Mesothelial cell of epicardium (in vitro differentiated cells): ENCODE results near the gene CPT1B. TPM values are rescaled to one million over a fixed set of nuclear protein-coding genes. Genes with fewer than 3 reads are reported as not detected.
"Not testable (repeated sequence)": the region's sequence is repeated elsewhere in the genome, so short reads cannot be mapped to it uniquely, and the experiment has no call there.

Experiments
- DNase-seq, 2 experiments: peaks; one replicate each; pipeline ENCODE4 v3.0.0; 2021; ENCODE audit warnings: low spot score in 2 of 2; ENCODE audit not compliant: unreplicated experiment in 2 of 2
- H3K27ac Mint-ChIP-seq: 2 replicates; pipeline ENCODE4 v1.8.0; 2021; ENCODE audit warnings: mixed read lengths
- H3K27me3 Mint-ChIP-seq: 2 replicates; pipeline ENCODE4 v1.8.0; 2021; ENCODE audit warnings: low read depth, mixed read lengths
- H3K36me3 Mint-ChIP-seq: 2 replicates; pipeline ENCODE4 v1.8.0; 2021; ENCODE audit warnings: mixed read lengths
- H3K4me1 Mint-ChIP-seq: 2 replicates; pipeline ENCODE4 v1.8.0; 2021; ENCODE audit warnings: mixed read lengths
- H3K4me3 Mint-ChIP-seq: 2 replicates; pipeline ENCODE4 v1.8.0; 2021; ENCODE audit warnings: mild to moderate bottlenecking, moderate library complexity, mixed read lengths
- H3K9me3 Mint-ChIP-seq: 2 replicates; pipeline ENCODE4 v1.8.0; 2021; ENCODE audit warnings: mixed read lengths
- total RNA-seq: library from RNA; stranded (reverse); gene quantifications from 3 replicates; pipeline ENCODE4 v1.2.1, GENCODE V29; 2021
- TF ChIP-seq, protein P1 (sequence below): fragments of 200-600 bp; sonication (generic); IDR thresholded peaks from one replicate; pipeline ENCODE4 v1.5.0; 2021; ENCODE audit warnings: antibody characterized with exemption; ENCODE audit not compliant: unreplicated experiment

CPT1B gene
- total RNA-seq, 1 donor from 2014 or later = 109 TPM

DNA sequence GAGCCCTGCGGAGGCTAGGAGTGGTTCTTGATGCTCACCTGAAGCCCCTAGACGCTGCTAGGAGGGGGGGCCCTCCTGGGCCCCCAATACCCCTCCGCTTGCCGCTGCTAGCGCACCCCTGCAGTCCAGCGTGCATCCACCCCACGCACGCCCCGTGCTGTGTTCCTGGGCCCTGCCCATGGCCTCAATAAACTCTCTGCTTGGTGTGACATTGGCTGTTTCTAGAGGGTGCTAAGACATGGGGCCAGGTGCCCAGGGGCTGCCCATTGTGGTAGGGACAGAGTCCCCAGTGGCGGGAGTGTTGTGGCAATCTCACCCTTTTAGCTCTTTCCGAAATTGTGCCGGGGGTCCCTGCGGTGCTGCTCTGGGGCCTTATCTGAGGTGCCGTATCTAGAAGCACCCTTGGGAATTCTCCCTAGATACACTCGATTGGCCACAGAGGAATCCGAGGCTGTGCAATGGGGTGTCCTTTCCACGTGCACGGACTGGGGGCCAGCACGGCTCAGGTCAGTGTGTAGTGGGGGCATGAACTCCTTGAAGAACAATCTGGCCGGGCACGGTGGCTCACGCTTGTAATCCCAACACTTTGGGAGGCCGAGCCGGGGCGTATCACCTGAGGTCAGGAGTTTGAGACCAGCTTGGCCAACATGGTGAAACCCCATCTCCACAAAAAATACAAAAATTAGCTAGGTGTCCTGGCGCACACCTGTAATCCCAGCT lies 33.3 kb upstream of the CPT1B start:
- H3K9me3 Mint-ChIP-seq = no peaks in the 10 kb centered on the region
- peaks cover 74% of the 10 kb centered on the region for H3K27me3 Mint-ChIP-seq
- no peaks in the 10 kb centered on the region for H3K4me1 Mint-ChIP-seq
- TF ChIP-seq, protein P1, sequence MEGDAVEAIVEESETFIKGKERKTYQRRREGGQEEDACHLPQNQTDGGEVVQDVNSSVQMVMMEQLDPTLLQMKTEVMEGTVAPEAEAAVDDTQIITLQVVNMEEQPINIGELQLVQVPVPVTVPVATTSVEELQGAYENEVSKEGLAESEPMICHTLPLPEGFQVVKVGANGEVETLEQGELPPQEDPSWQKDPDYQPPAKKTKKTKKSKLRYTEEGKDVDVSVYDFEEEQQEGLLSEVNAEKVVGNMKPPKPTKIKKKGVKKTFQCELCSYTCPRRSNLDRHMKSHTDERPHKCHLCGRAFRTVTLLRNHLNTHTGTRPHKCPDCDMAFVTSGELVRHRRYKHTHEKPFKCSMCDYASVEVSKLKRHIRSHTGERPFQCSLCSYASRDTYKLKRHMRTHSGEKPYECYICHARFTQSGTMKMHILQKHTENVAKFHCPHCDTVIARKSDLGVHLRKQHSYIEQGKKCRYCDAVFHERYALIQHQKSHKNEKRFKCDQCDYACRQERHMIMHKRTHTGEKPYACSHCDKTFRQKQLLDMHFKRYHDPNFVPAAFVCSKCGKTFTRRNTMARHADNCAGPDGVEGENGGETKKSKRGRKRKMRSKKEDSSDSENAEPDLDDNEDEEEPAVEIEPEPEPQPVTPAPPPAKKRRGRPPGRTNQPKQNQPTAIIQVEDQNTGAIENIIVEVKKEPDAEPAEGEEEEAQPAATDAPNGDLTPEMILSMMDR = no peak
- no peak overlapping the region for H3K4me3 Mint-ChIP-seq
- no peaks in the 10 kb centered on the region for H3K36me3 Mint-ChIP-seq
- DNase-seq = no peak
- no peak overlapping the region for H3K27ac Mint-ChIP-seq

DNA sequence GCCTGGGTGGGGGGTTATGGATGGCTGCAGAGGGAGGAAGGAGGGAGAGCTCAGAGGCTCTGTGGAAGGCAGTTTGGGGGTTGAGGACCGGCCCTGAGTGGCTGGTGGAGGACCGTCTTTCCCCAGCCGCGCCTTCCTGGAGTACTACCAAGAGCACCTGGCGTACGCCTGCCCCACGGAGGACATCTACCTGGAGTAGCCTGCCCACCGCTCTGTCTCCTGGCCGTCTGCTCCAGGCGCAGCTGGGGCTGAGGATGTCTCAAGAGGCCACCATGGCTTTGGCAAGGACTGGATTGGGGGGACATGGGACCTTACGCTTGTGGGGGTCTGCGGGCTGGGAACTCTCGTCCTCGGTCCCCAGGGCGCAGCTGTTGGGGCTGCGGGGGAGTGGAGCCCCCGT lies 32.4 kb upstream of the CPT1B start:
- H3K27me3 Mint-ChIP-seq = peaks cover 80% of the 10 kb centered on the region
- no peak overlapping the region for H3K27ac Mint-ChIP-seq
- H3K4me1 Mint-ChIP-seq = no peaks in the 10 kb centered on the region
- H3K36me3 Mint-ChIP-seq = no peaks in the 10 kb centered on the region
- no peaks in the 10 kb centered on the region for H3K9me3 Mint-ChIP-seq
- no peak overlapping the region for H3K4me3 Mint-ChIP-seq
- no peak for DNase-seq
- TF ChIP-seq, protein P1 = no peak

DNA sequence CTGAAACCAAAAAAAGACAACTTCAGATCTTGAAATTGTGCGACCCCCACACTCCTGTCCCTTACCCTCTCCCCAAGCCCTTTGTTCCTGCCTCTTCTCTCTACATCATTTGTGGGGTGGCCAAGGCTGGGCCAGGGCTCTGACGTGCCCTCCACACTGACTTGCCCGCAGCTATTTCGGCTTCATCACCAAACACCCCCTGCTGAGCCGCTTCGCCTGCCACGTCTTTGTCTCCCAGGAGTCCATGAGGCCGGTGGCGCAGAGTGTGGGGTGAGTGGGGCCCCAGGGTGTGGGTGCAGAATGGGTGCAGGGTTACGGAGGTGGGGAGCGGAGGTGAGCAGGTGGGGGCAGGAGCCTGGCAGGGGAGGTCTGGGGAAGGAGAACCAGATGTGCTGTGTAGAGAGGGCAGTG lies 31.8 kb upstream of the CPT1B start:
- peaks cover 79% of the 10 kb centered on the region for H3K27me3 Mint-ChIP-seq
- H3K36me3 Mint-ChIP-seq = no peaks in the 10 kb centered on the region
- no peaks in the 10 kb centered on the region for H3K9me3 Mint-ChIP-seq
- no peak overlapping the region for H3K27ac Mint-ChIP-seq
- DNase-seq = no peak
- TF ChIP-seq, protein P1 = no peak
- no peaks in the 10 kb centered on the region for H3K4me1 Mint-ChIP-seq
- no peak overlapping the region for H3K4me3 Mint-ChIP-seq

DNA sequence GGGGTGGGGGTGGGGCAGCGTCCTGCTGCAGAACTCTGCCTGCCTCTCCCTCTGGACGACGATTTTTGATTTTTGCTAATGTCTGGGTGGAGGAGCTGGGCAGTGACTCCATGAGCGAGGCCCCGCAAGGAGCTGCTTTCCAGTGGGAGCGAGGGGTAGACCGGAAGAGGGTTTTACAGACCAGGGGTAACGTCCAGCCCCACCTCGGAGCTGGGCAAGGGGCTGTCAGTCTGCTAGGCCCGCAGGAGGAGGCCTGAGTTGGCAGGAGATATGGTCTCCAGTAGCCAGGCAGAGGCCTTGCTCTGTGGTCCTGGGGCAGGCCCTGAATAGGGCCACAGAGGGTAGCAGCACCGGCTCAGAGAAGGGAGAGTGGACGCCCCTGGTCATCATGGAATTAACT lies 31.4 kb upstream of the CPT1B start:
- no peak overlapping the region for H3K4me3 Mint-ChIP-seq
- no peaks in the 10 kb centered on the region for H3K9me3 Mint-ChIP-seq
- H3K27me3 Mint-ChIP-seq = peaks cover 80% of the 10 kb centered on the region
- no peaks in the 10 kb centered on the region for H3K4me1 Mint-ChIP-seq
- no peaks in the 10 kb centered on the region for H3K36me3 Mint-ChIP-seq
- no peak for DNase-seq
- TF ChIP-seq, protein P1 = no peak
- H3K27ac Mint-ChIP-seq = no peak overlapping the region

DNA sequence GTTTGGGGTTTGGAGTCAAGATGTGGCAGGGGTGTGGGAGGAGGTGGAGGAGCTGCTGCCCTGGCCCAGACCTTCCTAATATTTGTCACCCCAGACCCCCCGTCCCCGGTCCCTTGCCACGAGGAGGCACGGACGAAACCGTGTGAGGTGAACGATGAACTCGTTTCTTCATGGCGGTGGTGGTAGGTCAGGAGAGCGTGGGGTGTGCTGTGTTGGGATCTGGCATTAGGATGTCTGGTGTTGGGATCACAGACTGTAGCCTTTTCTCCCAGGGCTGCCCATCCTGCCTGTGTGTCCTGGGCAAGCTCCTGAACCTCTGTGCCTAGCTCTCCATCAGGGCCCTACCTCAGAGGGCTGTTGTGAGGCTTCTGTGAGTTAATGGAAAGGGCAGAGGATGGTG lies 30.8 kb upstream of the CPT1B start:
- peaks cover 76% of the 10 kb centered on the region for H3K27me3 Mint-ChIP-seq
- TF ChIP-seq, protein P1 = no peak
- H3K9me3 Mint-ChIP-seq = no peaks in the 10 kb centered on the region
- H3K4me1 Mint-ChIP-seq = no peaks in the 10 kb centered on the region
- no peak overlapping the region for H3K27ac Mint-ChIP-seq
- H3K36me3 Mint-ChIP-seq = no peaks in the 10 kb centered on the region
- no peak overlapping the region for H3K4me3 Mint-ChIP-seq
- no peak for DNase-seq

DNA sequence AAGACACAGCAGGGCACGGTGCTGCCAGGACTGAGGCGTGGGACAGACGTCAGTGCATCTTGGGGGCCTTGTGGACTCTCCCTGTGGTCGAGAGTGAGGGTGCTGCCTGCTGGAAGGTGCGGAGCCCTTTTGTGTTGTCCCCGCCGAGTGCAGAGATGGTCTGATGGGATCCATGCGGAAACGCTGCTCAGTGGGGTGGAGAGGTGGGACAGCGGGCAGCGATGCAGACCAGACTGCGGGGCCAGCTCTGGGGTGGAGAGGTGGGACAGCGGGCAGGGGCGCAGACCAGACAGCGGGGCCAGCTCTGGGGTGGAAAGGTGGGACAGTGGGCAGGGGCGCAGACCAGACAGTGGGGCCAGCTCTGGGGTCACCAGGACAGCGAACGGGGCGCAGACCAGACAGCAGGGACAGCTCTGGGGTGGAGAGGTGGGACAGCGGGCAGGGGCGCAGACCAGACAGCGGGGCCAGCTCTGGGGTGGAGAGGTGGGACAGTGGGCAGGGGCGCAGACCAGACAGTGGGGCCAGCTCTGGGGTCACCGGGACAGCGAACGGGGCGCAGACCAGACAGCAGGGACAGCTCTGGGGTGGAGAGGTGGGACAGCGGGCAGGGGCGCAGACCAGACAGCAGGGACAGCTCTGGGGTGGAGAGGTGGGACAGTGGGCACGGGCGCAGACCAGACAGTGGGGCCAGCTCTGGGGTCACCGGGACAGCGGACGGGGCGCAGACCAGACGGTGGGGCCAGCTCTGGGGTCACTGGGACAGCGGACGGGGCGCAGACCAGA lies 30.0 kb upstream of the CPT1B start:
- not testable (repeated sequence) for H3K4me3 Mint-ChIP-seq, H3K9me3 Mint-ChIP-seq, DNase-seq, H3K4me1 Mint-ChIP-seq, H3K36me3 Mint-ChIP-seq, H3K27ac Mint-ChIP-seq
- H3K27me3 Mint-ChIP-seq = peaks cover 71% of the 10 kb centered on the region
